HEK293T (cell line): ENCODE data around the gene IGF2.

Source experiments
- FOXA1 ChIP-seq: fragments of 450-650 bp; IDR thresholded peaks from 2 replicates; pipeline ENCODE4 v1.6.1; 2016; ENCODE audit warnings: mild to moderate bottlenecking
- PKNOX1 ChIP-seq: fragments of 450-650 bp; IDR thresholded peaks from 2 replicates; pipeline ENCODE4 v1.6.1; 2016
- SP1 ChIP-seq: fragments of 450-650 bp; IDR thresholded peaks from 2 replicates; pipeline ENCODE4 v1.6.1; 2017

- no peak for TF ChIP-seq SP1
- TF ChIP-seq FOXA1, result no peak
- no peak for TF ChIP-seq PKNOX1
Measured at GRCh38 chr11:2128130-2128510, 11.1 kb downstream of the IGF2 start.
